GM19328 (cell line): Measurements from ENCODE around the gene PODN.

Experiments used
- ATAC-seq: cut with Tn5 transposase; IDR thresholded peaks from one replicate; pipeline ENCODE4 v1.9.1; 2021; ENCODE audit warnings: mild to moderate bottlenecking, moderate library complexity; ENCODE audit not compliant: unreplicated experiment

Gene PODN

DNA sequence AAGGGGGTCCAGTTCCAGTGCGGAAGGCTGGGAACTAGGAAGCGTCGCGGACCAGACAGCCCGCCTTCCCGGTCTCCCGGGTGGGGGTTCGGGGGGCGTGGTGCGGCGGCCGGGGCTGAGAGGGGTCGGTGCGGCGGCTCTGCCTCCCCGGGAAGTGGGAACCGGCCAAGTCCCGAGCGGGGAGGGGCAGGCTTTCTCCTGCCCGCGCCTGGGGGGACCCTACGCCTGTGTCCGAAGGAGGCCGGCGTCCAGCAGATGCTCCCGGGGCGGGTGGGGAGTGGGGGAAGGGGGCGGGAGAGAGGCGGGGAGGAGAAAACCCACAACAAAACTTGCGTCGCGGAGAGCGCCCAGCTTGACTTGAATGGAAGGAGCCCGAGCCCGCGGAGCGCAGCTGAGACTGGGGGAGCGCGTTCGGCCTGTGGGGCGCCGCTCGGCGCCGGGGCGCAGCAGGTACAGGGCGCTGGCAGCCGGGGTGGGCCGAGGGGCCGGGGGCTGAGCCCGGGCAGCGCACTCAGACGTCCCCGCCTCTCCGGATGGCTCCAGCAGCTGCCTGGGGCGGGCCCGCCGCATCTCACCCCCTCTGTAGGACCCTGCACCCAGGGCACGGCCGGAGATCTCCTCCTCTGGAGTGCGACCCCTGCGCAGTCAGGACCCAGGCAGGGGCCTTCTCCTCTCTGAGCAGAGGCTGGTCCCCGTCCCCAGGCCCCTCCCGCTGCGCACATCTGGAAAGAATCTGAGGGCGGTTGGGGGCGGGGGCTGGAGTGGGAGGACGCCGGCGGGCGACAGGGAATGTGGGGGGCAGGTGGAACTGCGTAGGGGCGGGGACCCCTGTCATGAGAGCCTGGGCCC is at the start of gene PODN:
Gene PODN, plus strand, starts transcription at position 355 of the 849 bp plus-strand sequence. CDS start 7,643 bp downstream, outside the sequence.
- ATAC-seq = no peak

- ATAC-seq = no peak
Measured at GRCh38 chr1:53014791-53015507, 47.1 kb upstream of the PODN start.

DNA sequence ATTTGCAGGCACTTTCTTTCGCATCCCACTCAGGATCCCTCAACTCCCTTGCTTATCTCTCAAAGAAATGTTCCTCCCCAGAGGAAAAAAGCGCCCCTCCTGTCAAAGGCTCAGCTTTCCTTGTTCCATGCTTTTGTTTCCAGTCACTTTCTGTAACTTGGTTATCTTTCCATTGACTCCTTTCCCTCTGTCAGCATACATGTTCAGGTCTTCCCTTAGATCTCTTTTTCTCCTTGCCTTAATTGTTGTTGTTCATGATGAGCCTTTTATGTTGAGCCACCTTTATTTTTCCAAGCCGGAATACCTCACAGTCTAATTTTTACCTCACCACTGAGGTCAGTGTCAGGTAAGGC is 46.5 kb upstream of the PODN start:
- ATAC-seq = no peak

- no peak for ATAC-seq
Measured at GRCh38 chr1:53016705-53017104, 45.3 kb upstream of the PODN start.

- no peak for ATAC-seq
Measured at GRCh38 chr1:53020588-53020987, 41.4 kb upstream of the PODN start.

DNA sequence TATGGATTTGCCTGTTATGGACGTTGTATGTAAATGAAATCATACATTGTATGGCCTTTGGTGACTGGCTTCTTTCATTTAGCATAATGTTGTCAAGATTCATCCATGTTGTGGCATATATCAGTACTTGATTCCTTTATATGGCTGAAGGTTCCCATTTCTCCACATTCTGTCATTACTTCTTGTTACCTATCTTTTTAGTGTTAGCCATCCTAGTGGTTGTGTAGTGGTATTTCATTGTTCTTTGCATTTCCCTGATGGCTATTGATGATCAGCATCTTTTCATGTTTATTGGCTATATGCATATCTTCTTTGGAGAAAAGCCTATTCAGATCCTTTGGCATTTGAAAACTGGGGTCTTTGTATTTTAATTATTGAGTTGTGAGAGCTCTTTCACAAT is 39.8 kb upstream of the PODN start:
- ATAC-seq = no peak

DNA sequence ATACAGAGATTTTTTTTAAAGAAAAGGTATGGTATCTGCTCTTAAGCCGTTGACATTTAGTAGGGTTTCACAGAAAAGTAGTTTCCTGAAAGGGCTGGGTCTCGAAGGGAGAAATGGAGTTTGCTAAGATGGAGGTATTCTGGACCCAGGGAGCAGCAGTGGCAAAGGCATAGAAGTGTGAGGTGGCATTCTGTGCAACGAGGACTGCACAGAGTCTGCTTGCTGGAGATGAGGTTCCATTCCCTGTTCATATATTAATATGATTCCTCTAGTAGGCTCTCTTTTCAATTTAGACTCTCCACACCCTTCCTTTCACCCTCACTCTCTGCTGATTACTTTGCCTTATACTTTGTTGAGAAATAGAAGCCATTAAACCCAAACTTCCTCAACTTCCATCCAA is 38.5 kb upstream of the PODN start:
- ATAC-seq = no peak

GRCh38 chr1:53024117-53024516 is 37.9 kb upstream of the PODN start:
- no peak for ATAC-seq

- no peak for ATAC-seq
Measured at GRCh38 chr1:53025034-53025768, 36.8 kb upstream of the PODN start.

DNA sequence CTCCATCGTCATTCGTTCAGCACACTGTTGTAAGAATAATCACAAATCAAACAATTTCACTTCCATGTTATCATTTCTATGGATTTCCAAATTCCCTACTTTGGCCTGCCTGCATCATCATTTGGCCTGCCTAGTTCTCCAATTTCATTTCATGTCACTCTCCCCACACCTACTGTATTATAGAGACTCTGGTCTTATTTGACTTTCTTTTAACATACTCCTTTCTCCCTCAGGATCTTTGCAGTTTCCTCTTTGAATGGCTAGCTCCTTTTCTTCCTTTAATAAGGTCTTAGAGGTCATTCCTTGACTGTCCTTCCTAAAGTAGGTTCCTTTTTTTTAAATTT is 36.3 kb upstream of the PODN start:
- no peak for ATAC-seq

- no peak for ATAC-seq
Measured at GRCh38 chr1:53026254-53026653, 35.8 kb upstream of the PODN start.

DNA sequence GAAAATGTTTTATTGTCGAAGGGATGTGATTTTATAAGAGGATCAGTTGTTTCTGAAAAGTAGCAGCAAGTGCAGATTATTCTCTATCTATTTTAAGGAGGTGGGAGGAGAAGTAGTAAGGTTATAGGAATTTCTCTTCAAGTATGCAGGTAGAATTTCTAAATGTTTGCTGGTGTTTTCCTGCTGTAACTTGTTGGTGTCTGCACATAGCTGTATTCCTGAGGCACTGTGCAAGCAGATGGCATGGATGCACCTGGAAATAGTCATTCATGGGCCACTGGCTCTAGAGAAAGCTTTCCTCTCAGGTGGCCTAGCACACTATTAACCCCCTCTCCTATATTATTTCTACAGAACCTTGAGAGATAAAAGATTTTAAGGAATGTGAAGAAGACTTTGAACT is 30.3 kb upstream of the PODN start:
- ATAC-seq = no peak

DNA sequence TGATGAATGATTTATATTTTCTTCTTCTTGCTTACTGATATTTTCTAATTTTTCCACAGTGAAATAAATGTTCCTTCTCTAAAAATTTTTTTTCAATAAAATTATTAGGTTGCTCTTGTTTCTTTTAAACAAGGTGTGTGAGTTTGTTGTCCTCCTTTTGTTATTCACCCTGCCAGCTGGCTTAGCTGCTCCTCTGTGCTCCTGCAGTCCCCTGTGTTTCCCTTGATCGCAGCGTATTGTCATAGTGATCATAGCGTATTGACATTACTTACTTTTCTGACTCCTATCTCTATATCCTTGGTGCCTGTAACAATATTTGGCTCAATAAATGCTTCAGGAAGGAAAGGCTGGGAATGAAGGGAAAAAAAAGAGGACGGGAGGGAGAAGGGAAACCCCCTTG is 24.9 kb upstream of the PODN start:
- ATAC-seq = no peak

- no peak for ATAC-seq
Measured at GRCh38 chr1:53038566-53038965, 23.4 kb upstream of the PODN start.

DNA sequence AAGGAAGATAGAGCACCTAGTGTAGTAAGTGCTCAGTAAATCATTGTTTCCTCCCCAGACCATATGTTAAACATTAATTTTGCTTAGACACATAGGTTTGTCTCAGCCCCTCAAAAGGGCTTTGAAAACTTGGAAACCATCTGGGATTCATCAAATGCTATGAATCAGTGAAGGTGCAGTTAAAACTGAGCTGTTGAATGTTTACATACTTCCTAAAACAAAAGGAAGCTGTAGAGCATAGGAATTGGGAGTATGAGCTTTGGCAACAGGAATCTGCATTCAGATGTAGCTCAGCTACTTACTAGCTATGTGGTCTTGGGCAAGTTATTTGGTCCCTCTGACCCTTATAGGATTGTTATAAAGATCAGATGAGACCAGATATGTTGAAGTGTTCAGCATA is 18.7 kb upstream of the PODN start:
- ATAC-seq = no peak

GRCh38 chr1:53044926-53045325 is 17.1 kb upstream of the PODN start:
- ATAC-seq = no peak

DNA sequence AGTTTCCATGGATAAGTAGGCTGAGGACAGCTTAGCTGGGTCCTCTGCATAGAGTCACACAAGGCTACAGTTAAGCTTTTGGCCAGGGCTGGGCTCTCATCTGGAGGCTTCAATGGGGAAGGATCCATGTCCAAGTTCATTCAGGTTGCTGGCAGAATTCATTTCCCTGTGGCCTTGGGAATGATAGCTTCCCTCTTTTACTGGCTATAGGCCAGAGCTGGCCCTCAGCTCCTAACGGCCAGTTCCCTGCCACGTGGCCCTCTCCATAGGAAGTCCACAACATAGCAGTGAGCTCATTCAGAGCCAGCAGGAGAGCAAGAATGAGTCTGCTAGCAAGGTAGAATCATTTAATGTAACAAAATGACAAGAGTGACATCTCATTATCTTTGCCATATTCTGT is 15.1 kb upstream of the PODN start:
- no peak for ATAC-seq

DNA sequence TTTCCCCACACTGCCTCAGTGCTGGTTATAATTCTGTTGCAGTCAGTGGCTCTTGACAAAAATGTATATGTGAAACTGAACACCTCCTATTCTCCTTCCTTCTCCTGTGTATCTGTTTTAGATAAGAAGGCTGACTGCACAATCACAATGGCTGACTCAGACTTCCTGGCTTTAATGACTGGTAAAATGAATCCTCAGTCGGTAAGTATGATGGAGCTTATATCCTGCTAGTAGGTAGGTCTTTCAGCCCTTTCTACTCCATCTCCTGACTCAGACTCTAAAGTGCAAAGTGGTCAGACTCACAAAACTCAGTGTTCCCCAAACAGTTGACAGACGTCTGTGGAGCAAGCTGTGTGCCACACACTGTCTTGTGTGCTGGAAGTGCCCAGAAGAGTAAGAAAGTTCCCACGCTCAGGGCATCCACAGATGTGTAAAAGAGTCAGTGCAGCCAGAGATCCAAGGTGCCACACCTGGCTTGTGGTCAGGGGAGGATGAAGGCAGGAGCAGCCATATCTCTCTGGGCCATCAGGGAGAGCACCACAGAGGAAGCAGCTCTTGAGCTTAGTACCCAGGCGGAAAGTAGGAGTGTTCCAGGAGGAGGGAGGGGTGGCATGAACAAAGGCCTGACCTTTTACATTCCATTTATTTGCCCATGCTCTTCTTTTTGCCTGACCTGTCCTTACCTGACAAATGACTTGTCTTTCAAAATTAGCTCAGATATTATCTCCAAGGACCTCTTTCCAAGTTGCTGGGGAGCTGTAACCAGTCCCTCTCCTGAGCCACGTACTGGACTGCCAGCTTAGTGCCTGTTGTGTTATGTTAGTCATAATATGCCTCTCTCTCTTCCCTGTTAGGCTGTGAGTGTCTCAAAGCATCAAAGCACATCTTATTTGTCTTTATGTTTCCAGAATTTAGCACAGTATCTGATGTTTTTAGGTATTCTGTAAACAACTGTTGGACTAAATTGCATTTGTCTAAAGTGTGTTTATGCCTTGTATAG is 14.0 kb upstream of the PODN start:
- ATAC-seq = no peak

DNA sequence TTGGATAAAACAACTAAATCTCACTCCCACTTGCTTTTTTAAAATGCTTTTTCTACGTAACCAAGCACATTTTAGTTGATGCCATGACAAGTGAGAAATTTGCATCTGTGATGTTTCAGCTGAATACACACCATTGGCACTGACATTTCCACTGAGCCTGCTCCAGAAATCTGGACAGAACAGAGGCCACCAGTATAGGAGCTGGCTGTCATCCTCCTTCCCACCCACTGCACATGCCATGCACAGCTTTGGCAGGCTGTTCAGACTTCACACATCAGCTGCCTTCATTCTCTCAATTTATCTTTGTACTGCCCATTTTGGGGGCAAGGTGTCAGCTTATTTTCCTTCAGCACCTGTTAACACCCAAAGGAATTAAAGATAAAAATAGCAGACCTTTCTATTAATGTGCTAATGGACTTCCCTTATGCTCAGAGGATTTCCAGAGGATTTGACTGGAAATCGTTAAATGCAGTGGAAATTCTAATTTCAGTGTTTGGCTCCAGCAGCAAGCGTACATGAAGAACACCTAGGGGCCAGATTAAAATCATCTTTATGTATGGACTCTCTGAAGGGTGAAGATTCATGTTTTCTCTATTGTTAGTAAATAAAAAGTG is 12.9 kb upstream of the PODN start:
- ATAC-seq = no peak

DNA sequence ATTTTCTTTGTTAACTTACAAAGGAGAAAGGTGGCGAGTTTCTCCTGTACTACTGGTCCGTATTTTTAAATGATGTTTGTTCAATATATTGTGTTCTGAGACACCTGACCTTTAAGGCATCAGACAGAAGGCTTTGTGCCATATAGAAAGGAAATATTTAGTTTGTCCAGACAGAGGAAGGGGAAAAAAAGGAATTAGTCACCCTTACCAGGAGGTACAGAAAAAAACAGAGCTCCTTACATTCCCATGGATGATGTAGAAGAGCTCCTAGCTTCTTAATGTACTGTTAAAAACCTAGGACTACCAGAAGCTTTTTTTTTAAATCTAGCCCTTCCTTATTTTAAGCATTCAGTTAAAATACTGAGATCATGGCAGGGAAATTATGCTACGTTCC is 12.4 kb upstream of the PODN start:
- no peak for ATAC-seq
